Hindlimb muscle (tissue), 1 donor: ENCODE results near the gene ERAS. TPM values are rescaled to one million over a fixed set of nuclear protein-coding genes. Genes with fewer than 3 reads are reported as not detected.
"Not testable (repeated sequence)": the region's sequence is repeated elsewhere in the genome, so short reads cannot be mapped to it uniquely, and the experiment has no call there.

ENCODE experiments used
- DNase-seq: peaks from one replicate; pipeline ENCODE4 v3.0.0-alpha.2; 2013
- polyA plus RNA-seq: library from polyadenylated mRNA; unstranded; fragments of 120-200 nt; gene quantifications from one replicate; pipeline ENCODE4 v1.2.1, GENCODE V29; 2013; ENCODE audit not compliant: insufficient read length

ERAS gene
- polyA plus RNA-seq, 1 donor: not detected

GRCh38 chrX:48833542-48834138 is 7.3 kb downstream of the ERAS start:
- no peak for DNase-seq

DNA sequence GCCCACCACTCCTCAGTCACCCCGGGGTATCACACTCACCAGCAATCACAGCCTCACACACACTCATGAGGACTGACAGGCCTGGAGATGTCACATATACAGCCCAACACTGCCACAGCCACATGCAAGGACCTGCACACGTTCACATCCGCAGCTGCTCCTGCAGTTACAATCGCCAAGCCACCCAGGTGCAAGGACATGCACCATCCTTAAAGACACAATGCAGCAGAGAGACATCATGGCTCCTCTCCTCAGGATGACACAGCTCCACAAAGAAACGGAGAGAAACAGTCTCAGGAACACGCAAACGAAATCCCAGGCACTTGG is 8.0 kb downstream of the ERAS start:
- no peak for DNase-seq

DNA sequence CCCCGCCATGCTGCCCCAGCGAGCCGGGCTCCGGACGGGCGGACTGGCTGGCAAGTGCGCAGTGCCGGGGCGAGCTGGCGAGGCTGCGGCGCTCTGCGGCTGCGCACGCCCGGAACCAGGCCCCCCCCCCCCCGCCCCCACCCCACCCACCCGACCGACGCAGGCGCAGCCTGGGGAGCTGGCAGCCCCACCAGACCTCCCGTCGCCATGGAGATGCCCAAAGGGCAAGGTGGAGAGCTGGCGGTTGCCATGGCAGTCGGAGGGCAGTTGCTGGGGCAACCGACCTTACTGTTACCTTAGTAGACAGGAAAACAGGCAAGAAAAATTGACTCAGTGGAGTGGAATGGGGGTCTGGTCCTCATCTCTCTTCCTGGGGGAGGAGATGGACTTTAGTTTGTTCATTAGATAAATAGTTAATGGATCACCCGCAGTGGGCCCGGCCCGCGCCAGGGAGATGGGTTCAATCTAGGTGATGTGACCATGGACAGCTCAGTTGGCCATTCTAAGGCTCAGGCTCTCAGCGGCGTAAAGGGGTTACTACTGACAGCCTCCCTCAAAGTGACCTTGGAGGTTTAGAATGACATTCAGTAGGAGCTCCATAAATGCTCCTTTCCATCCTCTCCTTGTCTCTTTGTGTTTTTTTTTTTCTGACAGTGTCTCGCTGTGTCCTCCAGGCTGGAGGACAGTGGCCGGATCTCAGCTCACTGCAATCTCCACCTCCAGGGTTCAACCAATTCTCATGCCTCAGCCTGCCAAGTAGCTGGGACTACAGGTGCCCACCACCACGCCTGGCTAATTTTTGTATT is 9.4 kb downstream of the ERAS start, which contains the start of gene PCSK1N:
TSS of gene PCSK1N (minus strand) at position 87 of the 806 bp plus-strand sequence. CDS start at position 9, 78 bp downstream.
- no peak for DNase-seq

DNA sequence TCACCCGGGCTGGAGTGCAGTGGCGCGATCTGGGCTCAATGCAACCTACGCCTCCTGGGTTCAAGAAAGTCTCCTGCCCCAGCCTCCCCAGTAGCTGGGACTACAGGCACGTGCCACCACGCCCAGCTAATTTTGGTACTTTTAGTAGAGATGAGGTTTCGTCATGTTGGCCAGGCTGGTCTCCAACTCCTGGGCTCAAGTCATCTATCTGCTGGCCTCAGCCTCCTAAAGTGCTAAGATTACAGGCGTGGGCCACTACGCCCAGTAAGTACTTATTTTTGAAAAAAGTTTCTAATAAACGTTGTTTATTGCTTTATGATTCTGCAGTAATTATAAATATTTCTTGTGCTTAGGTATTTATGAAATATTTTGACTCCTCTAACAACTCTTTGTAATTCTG is 13.4 kb downstream of the ERAS start:
- no peak for DNase-seq

- no peak for DNase-seq
Measured at GRCh38 chrX:48848847-48849246, 22.5 kb downstream of the ERAS start.

DNA sequence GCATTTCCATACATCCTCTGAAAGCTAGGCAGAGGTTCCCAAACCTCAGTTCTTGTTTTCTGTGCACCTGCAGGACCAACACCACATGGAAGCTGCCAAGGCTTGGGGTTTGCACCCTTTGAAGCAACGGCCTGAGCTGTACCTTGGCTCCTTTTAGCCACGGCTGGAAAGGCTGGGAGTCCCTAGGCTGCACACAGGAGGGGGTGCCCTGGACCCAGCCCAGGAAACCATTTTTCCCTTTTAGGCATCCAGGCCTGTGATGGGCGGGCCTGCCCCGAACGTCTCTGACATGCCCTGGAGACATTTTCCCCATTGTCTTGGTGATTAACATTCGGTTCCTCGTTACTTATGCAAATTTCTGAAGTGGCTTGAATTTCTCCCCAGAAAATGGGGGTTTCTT is 26.5 kb downstream of the ERAS start:
- no peak for DNase-seq

- DNase-seq: not testable (repeated sequence)
Measured at GRCh38 chrX:48853494-48853893, 27.2 kb downstream of the ERAS start.

- DNase-seq: not testable (repeated sequence)
Measured at GRCh38 chrX:48854121-48854804, 27.9 kb downstream of the ERAS start.

GRCh38 chrX:48854898-48855297 is 28.6 kb downstream of the ERAS start:
- no peak for DNase-seq

DNA sequence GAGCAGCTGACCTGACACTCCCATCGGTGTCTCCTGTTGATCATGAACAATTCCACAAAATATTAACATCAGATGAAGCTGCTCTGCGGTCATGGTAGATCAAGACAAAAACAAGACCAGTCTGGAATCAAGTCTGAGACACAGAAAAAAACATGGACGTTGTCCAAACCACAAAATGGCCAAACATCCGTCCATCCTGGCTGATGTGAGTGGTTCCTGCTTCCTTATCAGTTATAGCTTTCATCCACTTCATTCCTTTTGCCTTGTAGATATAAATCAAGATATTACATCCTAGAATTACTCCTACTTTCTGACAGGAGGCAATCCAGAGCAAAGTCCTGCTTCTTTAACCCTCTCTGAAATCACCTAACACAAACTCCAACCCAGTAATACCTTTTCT is 37.9 kb downstream of the ERAS start:
- no peak for DNase-seq

- DNase-seq: not testable (repeated sequence)
Measured at GRCh38 chrX:48872017-48872416, 45.7 kb downstream of the ERAS start.

DNA sequence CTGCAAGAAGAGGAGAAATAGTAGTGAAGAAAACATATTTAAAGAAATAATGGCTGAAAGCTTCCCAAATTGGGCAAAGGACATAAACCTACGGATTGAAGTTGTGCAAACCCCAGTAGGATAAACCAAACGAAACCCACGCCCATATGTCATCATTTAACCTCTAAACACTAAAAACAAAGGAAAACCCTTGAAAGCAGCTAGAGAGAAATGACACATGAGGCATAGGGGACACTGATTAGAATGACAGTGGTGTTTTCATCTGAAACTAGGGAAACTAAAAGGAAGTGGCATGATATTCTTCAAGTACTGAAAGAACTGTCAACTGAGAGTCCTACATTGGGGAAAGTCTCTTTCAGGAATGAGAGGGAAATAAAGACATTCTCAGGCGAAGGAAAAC is 50.6 kb downstream of the ERAS start:
- not testable (repeated sequence) for DNase-seq

Other genes with a start within 250 kb of the ERAS start
- gene WDR13, start 229.0 kb upstream of the ERAS start, polyA plus RNA-seq: 108 TPM
- gene WAS, start 142.7 kb upstream of the ERAS start, polyA plus RNA-seq: 4.2 TPM
- gene SUV39H1, start 129.8 kb upstream of the ERAS start, polyA plus RNA-seq: 4.6 TPM
- gene GLOD5, start 64.8 kb upstream of the ERAS start, polyA plus RNA-seq: not detected
- 0.72 TPM for gene GATA1, start 39.9 kb upstream of the ERAS start, polyA plus RNA-seq
- gene HDAC6, start 24.4 kb upstream of the ERAS start, polyA plus RNA-seq: 101 TPM
- not detected for gene PCSK1N, start 9.1 kb downstream of the ERAS start, polyA plus RNA-seq
- gene TIMM17B, start 71.3 kb downstream of the ERAS start, polyA plus RNA-seq: 38.2 TPM
- gene PQBP1, start 71.4 kb downstream of the ERAS start, polyA plus RNA-seq: 69.1 TPM
- gene SLC35A2, start 85.1 kb downstream of the ERAS start, polyA plus RNA-seq: 16.4 TPM
- gene PIM2, start 92.5 kb downstream of the ERAS start, polyA plus RNA-seq: 2.1 TPM
- gene OTUD5, start 131.1 kb downstream of the ERAS start, polyA plus RNA-seq: 41.6 TPM
- 1.4 TPM for gene KCND1, start 145.3 kb downstream of the ERAS start, polyA plus RNA-seq
- 22.0 TPM for gene GRIPAP1, start 175.8 kb downstream of the ERAS start, polyA plus RNA-seq
- 22.2 TPM for gene TFE3, start 216.8 kb downstream of the ERAS start, polyA plus RNA-seq
- gene CCDC120, start 232.5 kb downstream of the ERAS start, polyA plus RNA-seq: 4.6 TPM
- gene PRAF2, start 247.5 kb downstream of the ERAS start, polyA plus RNA-seq: 20.3 TPM